Stomach (tissue), 4 donors: Measurements from ENCODE around the gene DCLK1.

Experiments
- CTCF ChIP-seq, 7 experiments: fragments of 450-650 bp in 4 of 7; fragments of 200-600 bp in 3 of 7; sonication (generic) in 3 of 7; IDR thresholded peaks; one replicate each; pipeline ENCODE4 v1.5.1; 2016 to 2019; ENCODE audit warnings: antibody characterized with exemption in 7 of 7, control low read depth in 2 of 7, mild to moderate bottlenecking in 1 of 7
- EP300 ChIP-seq: sonication (generic); formaldehyde crosslinking; IDR thresholded peaks from one replicate; pipeline ENCODE4 v1.6.1; 2017; ENCODE audit warnings: antibody characterized with exemption
- POLR2A ChIP-seq, 4 donors: fragments of 450-650 bp; IDR thresholded peaks; one replicate each; pipeline ENCODE4 v1.6.1; 2016; ENCODE audit warnings: antibody characterized with exemption in 4 of 4, control low read depth in 2 of 4, mild to moderate bottlenecking in 1 of 4, moderate library complexity in 1 of 4
- POLR2AphosphoS5 ChIP-seq, 3 donors: sonication (generic); formaldehyde crosslinking; IDR thresholded peaks; one replicate each; pipeline ENCODE4 v1.6.1; 2016; ENCODE audit warnings: antibody characterized with exemption in 3 of 3

- no peak for TF ChIP-seq CTCF (IDR thresholded peaks at IDR 0.05)
- no peak for TF ChIP-seq POLR2A (IDR thresholded peaks at IDR 0.05)
- no peak for TF ChIP-seq POLR2AphosphoS5 (IDR thresholded peaks at IDR 0.05)
- no peak for TF ChIP-seq EP300
Observed at GRCh38 chr13:35744566-35745178, 386.5 kb downstream of the DCLK1 start.
